ENCODE measurements around the gene TLR7.

Gene TLR7

DNA sequence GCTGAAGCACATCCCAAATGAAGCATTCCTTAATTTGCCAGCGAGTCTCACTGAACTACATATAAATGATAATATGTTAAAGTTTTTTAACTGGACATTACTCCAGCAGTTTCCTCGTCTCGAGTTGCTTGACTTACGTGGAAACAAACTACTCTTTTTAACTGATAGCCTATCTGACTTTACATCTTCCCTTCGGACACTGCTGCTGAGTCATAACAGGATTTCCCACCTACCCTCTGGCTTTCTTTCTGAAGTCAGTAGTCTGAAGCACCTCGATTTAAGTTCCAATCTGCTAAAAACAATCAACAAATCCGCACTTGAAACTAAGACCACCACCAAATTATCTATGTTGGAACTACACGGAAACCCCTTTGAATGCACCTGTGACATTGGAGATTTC is 54.1 kb downstream of the TLR7 start:
- peaks cover 43% of the 10 kb centered on the region for H3K9me3 Mint-ChIP-seq
- peaks cover 11% of the 10 kb centered on the region for H3K27me3 Mint-ChIP-seq (ENCODE audit: low read depth, poor library complexity)
- TF ChIP-seq, protein P1, sequence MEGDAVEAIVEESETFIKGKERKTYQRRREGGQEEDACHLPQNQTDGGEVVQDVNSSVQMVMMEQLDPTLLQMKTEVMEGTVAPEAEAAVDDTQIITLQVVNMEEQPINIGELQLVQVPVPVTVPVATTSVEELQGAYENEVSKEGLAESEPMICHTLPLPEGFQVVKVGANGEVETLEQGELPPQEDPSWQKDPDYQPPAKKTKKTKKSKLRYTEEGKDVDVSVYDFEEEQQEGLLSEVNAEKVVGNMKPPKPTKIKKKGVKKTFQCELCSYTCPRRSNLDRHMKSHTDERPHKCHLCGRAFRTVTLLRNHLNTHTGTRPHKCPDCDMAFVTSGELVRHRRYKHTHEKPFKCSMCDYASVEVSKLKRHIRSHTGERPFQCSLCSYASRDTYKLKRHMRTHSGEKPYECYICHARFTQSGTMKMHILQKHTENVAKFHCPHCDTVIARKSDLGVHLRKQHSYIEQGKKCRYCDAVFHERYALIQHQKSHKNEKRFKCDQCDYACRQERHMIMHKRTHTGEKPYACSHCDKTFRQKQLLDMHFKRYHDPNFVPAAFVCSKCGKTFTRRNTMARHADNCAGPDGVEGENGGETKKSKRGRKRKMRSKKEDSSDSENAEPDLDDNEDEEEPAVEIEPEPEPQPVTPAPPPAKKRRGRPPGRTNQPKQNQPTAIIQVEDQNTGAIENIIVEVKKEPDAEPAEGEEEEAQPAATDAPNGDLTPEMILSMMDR (IDR thresholded peaks at IDR 0.05): no peak
- H3K36me3 Mint-ChIP-seq (ENCODE audit: low read depth): no peaks in the 10 kb centered on the region
- DNase-seq: no peak
- no peak overlapping the region for H3K27ac Mint-ChIP-seq
- H3K4me3 Mint-ChIP-seq: no peak overlapping the region
- no peaks in the 10 kb centered on the region for H3K4me1 Mint-ChIP-seq

DNA sequence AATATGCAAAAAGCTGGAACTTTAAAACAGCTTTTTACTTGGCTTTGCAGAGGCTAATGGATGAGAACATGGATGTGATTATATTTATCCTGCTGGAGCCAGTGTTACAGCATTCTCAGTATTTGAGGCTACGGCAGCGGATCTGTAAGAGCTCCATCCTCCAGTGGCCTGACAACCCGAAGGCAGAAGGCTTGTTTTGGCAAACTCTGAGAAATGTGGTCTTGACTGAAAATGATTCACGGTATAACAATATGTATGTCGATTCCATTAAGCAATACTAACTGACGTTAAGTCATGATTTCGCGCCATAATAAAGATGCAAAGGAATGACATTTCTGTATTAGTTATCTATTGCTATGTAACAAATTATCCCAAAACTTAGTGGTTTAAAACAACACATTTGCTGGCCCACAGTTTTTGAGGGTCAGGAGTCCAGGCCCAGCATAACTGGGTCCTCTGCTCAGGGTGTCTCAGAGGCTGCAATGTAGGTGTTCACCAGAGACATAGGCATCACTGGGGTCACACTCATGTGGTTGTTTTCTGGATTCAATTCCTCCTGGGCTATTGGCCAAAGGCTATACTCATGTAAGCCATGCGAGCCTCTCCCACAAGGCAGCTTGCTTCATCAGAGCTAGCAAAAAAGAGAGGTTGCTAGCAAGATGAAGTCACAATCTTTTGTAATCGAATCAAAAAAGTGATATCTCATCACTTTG is 55.2 kb downstream of the TLR7 start:
- TF ChIP-seq, protein P1 (IDR thresholded peaks at IDR 0.05): no peak
- H3K27me3 Mint-ChIP-seq (ENCODE audit: low read depth, poor library complexity): peaks cover 11% of the 10 kb centered on the region
- no peaks in the 10 kb centered on the region for H3K4me1 Mint-ChIP-seq
- H3K36me3 Mint-ChIP-seq (ENCODE audit: low read depth): no peaks in the 10 kb centered on the region
- DNase-seq: no peak
- H3K9me3 Mint-ChIP-seq: peaks cover 46% of the 10 kb centered on the region
- no peak overlapping the region for H3K4me3 Mint-ChIP-seq
- H3K27ac Mint-ChIP-seq: no peak overlapping the region

DNA sequence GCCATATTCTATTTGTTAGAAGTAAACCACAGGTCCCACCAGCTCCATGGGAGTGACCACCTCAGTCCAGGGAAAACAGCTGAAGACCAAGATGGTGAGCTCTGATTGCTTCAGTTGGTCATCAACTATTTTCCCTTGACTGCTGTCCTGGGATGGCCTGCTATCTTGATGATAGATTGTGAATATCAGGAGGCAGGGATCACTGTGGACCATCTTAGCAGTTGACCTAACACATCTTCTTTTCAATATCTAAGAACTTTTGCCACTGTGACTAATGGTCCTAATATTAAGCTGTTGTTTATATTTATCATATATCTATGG is 55.7 kb downstream of the TLR7 start:
- Mint-ChIP-seq H3K36me3 (ENCODE audit: low read depth) (no peaks in the 10 kb centered on the region), H3K27me3 (ENCODE audit: low read depth, poor library complexity) (peaks cover 11% of the 10 kb centered on the region), H3K4me1 (no peaks in the 10 kb centered on the region), H3K9me3 (peaks cover 46% of the 10 kb centered on the region), H3K4me3 (no peak overlapping the region), H3K27ac (no peak overlapping the region)
- no peak for DNase-seq
- TF ChIP-seq, protein P1 (IDR thresholded peaks at IDR 0.05): no peak

DNA sequence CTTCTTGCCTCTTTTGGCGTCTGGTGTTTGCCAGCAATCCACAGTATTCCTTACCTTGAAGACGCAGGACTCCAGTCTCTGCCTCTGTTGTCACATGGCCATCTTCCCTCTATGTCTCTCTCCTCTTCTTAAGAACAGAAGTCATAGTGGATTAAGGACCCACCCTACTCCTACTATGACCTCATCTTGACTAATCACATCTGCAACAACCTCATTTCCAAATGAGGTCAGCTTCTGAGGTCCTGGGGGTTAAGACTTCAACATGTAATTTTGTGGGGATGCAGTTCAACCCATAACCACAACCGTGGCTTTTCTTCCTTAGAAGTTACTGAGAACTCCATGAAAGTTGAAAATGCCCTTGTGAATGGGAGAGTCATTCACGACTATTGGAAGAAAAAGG is 62.8 kb downstream of the TLR7 start:
- Mint-ChIP-seq H3K9me3 (peaks cover 58% of the 10 kb centered on the region), H3K36me3 (ENCODE audit: low read depth) (no peaks in the 10 kb centered on the region), H3K27ac (no peak overlapping the region), H3K27me3 (ENCODE audit: low read depth, poor library complexity) (peaks cover under 1% of the 10 kb centered on the region), H3K4me3 (no peak overlapping the region), H3K4me1 (no peaks in the 10 kb centered on the region)
- TF ChIP-seq, protein P1 (IDR thresholded peaks at IDR 0.05): no peak
- no peak for DNase-seq

DNA sequence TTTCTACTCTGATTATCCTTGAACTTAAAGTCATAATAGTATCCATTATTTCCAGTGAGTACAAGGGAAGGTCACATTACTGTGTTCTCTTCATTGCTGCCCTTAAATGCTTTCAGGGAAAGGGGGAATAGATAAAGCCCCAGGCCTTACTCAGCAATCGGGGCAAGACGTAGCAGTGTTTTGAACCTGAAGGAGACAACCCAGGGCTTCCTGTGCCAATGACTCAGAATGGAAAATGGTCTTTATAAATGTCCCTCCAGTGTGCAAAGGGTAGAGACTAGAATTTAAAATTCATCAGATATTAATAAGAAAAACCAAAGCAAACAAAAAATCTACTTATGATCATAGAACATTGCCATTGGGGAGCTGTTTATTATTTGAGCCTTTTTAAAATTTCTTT is 63.3 kb downstream of the TLR7 start:
- no peak overlapping the region for H3K27ac Mint-ChIP-seq
- DNase-seq: no peak
- H3K4me3 Mint-ChIP-seq: no peak overlapping the region
- no peaks in the 10 kb centered on the region for H3K4me1 Mint-ChIP-seq
- TF ChIP-seq, protein P1 (IDR thresholded peaks at IDR 0.05): no peak
- H3K36me3 Mint-ChIP-seq (ENCODE audit: low read depth): no peaks in the 10 kb centered on the region
- peaks cover 58% of the 10 kb centered on the region for H3K9me3 Mint-ChIP-seq
- H3K27me3 Mint-ChIP-seq (ENCODE audit: low read depth, poor library complexity): no peaks in the 10 kb centered on the region

DNA sequence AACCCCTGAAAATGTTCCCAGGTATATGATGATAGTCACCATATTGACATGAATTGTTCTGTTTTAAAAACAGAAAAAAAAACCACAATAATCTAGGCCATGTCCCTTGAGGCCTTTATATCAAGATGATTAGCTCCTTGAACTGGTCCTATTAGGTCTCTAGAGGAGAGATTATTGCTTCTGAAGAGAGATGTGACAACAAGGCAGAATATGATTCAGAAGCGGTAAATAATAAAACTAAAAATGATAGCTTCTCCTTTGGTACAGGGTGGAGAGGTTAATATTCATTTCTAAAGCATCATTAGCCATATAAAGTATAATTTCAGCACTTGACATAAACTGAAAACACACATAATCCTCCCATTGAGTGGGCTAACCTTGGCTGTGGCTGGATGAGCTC is 65.4 kb downstream of the TLR7 start:
- Mint-ChIP-seq H3K4me3 (no peak overlapping the region), H3K27ac (no peak overlapping the region), H3K9me3 (peaks cover 61% of the 10 kb centered on the region), H3K4me1 (no peaks in the 10 kb centered on the region), H3K36me3 (ENCODE audit: low read depth) (no peaks in the 10 kb centered on the region), H3K27me3 (ENCODE audit: low read depth, poor library complexity) (no peaks in the 10 kb centered on the region)
- TF ChIP-seq, protein P1 (IDR thresholded peaks at IDR 0.05): no peak
- no peak for DNase-seq

All from nephron progenitor cell (in vitro differentiated cells).